Progenitor cell of endocrine pancreas (in vitro differentiated cells): ENCODE results near the gene TBX6. TPM values are rescaled to one million over a fixed set of nuclear protein-coding genes. Genes with fewer than 3 reads are reported as not detected.
"Not testable (repeated sequence)": the region's sequence is repeated elsewhere in the genome, so short reads cannot be mapped to it uniquely, and the experiment has no call there.

Experiments used
- DNase-seq: peaks from one replicate; pipeline ENCODE4 v3.0.0; 2021; ENCODE audit warnings: low spot score; ENCODE audit not compliant: unreplicated experiment
- H3K27ac Mint-ChIP-seq: 2 replicates; pipeline ENCODE4 v1.8.0; 2021; ENCODE audit warnings: mild to moderate bottlenecking, moderate library complexity, mixed read lengths
- H3K27me3 Mint-ChIP-seq: 2 replicates; pipeline ENCODE4 v1.8.0; 2021; ENCODE audit warnings: mixed read lengths
- H3K36me3 Mint-ChIP-seq: 2 replicates; pipeline ENCODE4 v1.8.0; 2022; ENCODE audit warnings: mixed read lengths; ENCODE audit not compliant: insufficient read depth
- H3K4me1 Mint-ChIP-seq: 2 replicates; pipeline ENCODE4 v1.8.0; 2021; ENCODE audit warnings: low read depth, mixed read lengths
- H3K4me3 Mint-ChIP-seq: 2 replicates; pipeline ENCODE4 v1.8.0; 2021; ENCODE audit warnings: low read depth, mild to moderate bottlenecking, moderate library complexity, mixed read lengths
- H3K9me3 Mint-ChIP-seq: 2 replicates; pipeline ENCODE4 v1.8.0; 2021; ENCODE audit warnings: low read depth, mixed read lengths
- CTCF ChIP-seq: fragments of 200-600 bp; sonication (generic); IDR thresholded peaks from one replicate; pipeline ENCODE4 v1.5.0; 2021; ENCODE audit warnings: antibody characterized with exemption, mild to moderate bottlenecking; ENCODE audit not compliant: unreplicated experiment
- total RNA-seq: library from RNA; stranded (reverse); gene quantifications from 2 replicates; pipeline ENCODE4 v1.2.1, GENCODE V29; 2021

TBX6 gene
- total RNA-seq, 1 donor from 2014 or later: 3.5 TPM

DNA sequence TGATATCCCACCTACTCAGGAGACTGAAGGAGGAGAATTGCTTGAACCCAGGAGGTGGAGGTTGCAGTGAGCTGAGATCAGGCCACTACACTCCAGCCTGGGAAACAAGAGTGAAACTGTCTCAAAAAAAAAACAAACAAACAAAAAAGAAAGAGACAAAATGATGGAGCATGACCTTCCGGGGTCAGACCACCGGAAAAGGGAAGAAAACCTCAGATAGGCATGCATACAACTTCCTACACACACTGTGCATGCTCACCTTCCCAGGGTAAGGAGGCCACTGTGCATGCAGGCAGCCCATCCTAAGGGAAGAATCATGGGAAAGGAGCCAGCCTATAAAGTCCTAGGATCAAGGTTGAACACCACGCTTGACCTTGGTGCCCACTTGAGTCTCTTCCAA is 40.9 kb upstream of the TBX6 start:
- H3K36me3 Mint-ChIP-seq: no peaks in the 10 kb centered on the region
- H3K27ac Mint-ChIP-seq: no peak overlapping the region
- H3K9me3 Mint-ChIP-seq: no peaks in the 10 kb centered on the region
- H3K27me3 Mint-ChIP-seq: no peaks in the 10 kb centered on the region
- no peaks in the 10 kb centered on the region for H3K4me1 Mint-ChIP-seq
- no peak for DNase-seq
- no peak for TF ChIP-seq CTCF
- no peak overlapping the region for H3K4me3 Mint-ChIP-seq

DNA sequence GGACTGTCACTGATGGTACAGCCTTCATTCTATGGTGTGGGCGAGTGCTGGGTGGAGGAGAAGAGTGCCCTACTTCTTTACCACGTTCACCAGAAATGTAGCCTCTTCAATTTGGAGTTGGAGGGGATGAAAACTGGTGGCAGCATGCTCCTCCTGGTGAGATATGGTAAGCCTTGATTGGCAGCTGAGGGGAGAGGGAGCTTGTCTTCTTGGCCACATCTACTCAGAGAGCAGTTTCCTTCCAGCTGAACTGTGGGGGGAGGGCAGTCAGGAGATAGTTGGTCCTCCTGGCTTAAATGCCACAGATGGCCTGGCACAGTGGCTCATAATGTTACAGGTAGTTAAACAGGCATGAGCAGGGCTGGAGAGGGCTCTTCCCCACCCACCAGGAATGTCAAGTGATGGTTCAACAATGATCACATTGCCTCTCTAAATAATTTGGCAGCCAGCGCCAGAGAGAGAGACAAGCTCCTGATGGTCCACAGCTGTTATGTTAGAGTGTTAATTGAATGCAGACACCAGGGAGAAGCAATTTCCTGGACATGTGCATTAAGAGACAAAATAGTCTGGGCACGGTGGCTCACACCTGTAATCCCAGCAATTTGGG is 40.2 kb upstream of the TBX6 start:
- H3K27ac Mint-ChIP-seq: no peak overlapping the region
- TF ChIP-seq CTCF: no peak
- no peak for DNase-seq
- no peak overlapping the region for H3K4me3 Mint-ChIP-seq
- H3K9me3 Mint-ChIP-seq: no peaks in the 10 kb centered on the region
- H3K36me3 Mint-ChIP-seq: no peaks in the 10 kb centered on the region
- H3K4me1 Mint-ChIP-seq: no peaks in the 10 kb centered on the region
- no peaks in the 10 kb centered on the region for H3K27me3 Mint-ChIP-seq

- no peak overlapping the region for H3K4me3 Mint-ChIP-seq
- no peaks in the 10 kb centered on the region for H3K27me3 Mint-ChIP-seq
- H3K36me3 Mint-ChIP-seq: no peaks in the 10 kb centered on the region
- H3K27ac Mint-ChIP-seq: no peak overlapping the region
- no peaks in the 10 kb centered on the region for H3K9me3 Mint-ChIP-seq
- TF ChIP-seq CTCF: no peak
- DNase-seq: no peak
- no peaks in the 10 kb centered on the region for H3K4me1 Mint-ChIP-seq
Observed at GRCh38 chr16:30127993-30128392, 36.3 kb upstream of the TBX6 start.

DNA sequence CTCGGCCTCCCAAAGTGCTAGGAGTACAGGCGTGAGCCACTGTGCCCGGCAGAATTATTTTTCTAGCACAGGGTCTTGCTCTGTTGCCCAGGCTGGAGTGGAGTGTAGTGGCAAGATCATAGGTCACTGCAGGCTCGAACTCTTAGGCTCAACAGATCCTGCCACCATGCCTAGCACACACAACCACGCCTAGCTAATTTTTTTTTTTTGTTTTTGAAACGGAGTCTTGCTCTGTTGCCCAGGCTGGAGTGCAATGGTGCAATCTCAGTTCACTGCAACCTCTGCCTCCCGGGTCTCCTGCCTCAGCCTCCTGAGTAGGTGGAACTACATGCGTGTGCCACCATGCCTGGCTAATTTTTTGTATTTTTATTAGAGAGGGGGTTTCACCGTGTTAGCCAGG is 34.0 kb upstream of the TBX6 start:
- not testable (repeated sequence) for DNase-seq, H3K9me3 Mint-ChIP-seq, H3K4me1 Mint-ChIP-seq, H3K4me3 Mint-ChIP-seq, H3K36me3 Mint-ChIP-seq, H3K27me3 Mint-ChIP-seq, H3K27ac Mint-ChIP-seq

- TF ChIP-seq CTCF: no peak
- Mint-ChIP-seq H3K36me3 (peaks cover under 1% of the 10 kb centered on the region), H3K4me1 (peaks cover 5% of the 10 kb centered on the region), H3K27ac (no peak overlapping the region), H3K27me3 (no peaks in the 10 kb centered on the region), H3K4me3 (no peak overlapping the region), H3K9me3 (no peaks in the 10 kb centered on the region)
- no peak for DNase-seq
Observed at GRCh38 chr16:30124985-30125379, 33.3 kb upstream of the TBX6 start.

DNA sequence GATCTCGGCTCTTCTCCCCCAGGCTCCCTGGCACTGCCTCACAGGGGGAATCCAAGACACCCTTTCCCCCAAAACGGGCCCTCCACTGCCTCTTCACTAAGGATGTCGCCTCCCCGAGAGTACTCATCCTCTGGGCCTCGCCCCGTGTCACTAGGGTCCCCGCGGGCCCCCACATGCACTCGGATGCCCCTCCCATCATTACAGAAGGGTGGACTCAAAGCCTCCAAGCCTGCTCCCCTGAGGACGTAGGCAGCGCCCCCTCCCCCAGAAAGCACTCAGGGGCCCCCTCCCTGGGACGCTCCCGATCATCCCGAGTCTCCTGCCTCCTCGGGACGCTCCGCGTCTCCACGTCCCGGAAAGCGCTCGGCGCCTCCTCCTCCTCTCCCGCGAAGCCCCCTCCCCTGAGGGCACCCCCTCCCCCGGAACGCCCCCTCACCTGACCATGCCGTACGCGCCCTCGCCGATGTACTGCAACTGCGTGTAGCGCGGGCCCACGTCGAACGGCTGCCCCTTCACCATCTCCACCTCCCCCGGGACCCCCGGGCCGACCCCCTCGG is 31.0 kb upstream of the TBX6 start:
- Mint-ChIP-seq H3K4me1 (peaks cover 5% of the 10 kb centered on the region), H3K27ac (peak overlapping the region; percentile 77)
- TF ChIP-seq CTCF: no peak

More for the DNA sequence above, 31.0 kb upstream of the TBX6 start:
- no peaks in the 10 kb centered on the region for H3K9me3 Mint-ChIP-seq
- H3K4me3 Mint-ChIP-seq: peak overlapping the region; percentile 81
- H3K27me3 Mint-ChIP-seq: no peaks in the 10 kb centered on the region
- DNase-seq: no peak
- peaks cover 5% of the 10 kb centered on the region for H3K36me3 Mint-ChIP-seq
